Loucy (cell line): ENCODE data around the gene SYMPK.

Source experiments
- H2AFZ ChIP-seq: fragments of 200-600 bp; sonication (generic); 2 replicates; pipeline ENCODE4 v1.6.0; 2016; ENCODE audit warnings: antibody characterized with exemption, mild to moderate bottlenecking, low read length, moderate library complexity
- H3F3A ChIP-seq: fragments of 200-600 bp; 2 replicates; pipeline ENCODE4 v1.6.0; 2016; ENCODE audit warnings: antibody characterized with exemption, low read depth, mild to moderate bottlenecking
- H3K27me3 ChIP-seq: fragments of 200-600 bp; sonication (generic); 2 replicates; pipeline ENCODE4 v1.6.1; 2014; ENCODE audit warnings: low read length, mild to moderate bottlenecking; ENCODE audit not compliant: insufficient read depth, poor library complexity, severe bottlenecking
- H3K36me3 ChIP-seq: fragments of 200-600 bp; sonication (generic); 2 replicates; pipeline ENCODE4 v1.6.1; 2016; ENCODE audit warnings: low read length; ENCODE audit not compliant: insufficient read depth
- H3K4me1 ChIP-seq: fragments of 200-600 bp; sonication (generic); 2 replicates; pipeline ENCODE4 v1.5.1; 2014; ENCODE audit warnings: low read length, mild to moderate bottlenecking; ENCODE audit not compliant: insufficient read depth, poor library complexity, severe bottlenecking
- H3K4me2 ChIP-seq: fragments of 200-600 bp; sonication (generic); 2 replicates; pipeline ENCODE4 v1.6.0; 2014; ENCODE audit warnings: antibody characterized with exemption, low read length, low read depth, mild to moderate bottlenecking; ENCODE audit not compliant: poor library complexity, severe bottlenecking
- H3K4me3 ChIP-seq: fragments of 200-600 bp; sonication (generic); 2 replicates; pipeline ENCODE4 v1.5.1; 2014; ENCODE audit warnings: low read length, mild to moderate bottlenecking, mixed read lengths; ENCODE audit not compliant: poor library complexity, severe bottlenecking
- H3K79me2 ChIP-seq: fragments of 200-600 bp; sonication (generic); 2 replicates; pipeline ENCODE4 v1.6.1; 2014; ENCODE audit warnings: low read length; ENCODE audit not compliant: insufficient read depth
- H3K9ac ChIP-seq: fragments of 200-600 bp; sonication (generic); 2 replicates; pipeline ENCODE4 v1.6.0; 2014; ENCODE audit warnings: mild to moderate bottlenecking, low read depth, low read length, moderate library complexity; ENCODE audit not compliant: poor library complexity, severe bottlenecking
- H3K9me2 ChIP-seq: fragments of 200-600 bp; sonication (generic); replicated peaks from 2 replicates; pipeline ENCODE4 v1.6.1; 2016; ENCODE audit warnings: low read depth, low read length, mixed read lengths
- H3K9me3 ChIP-seq: fragments of 200-600 bp; sonication (generic); 2 replicates; pipeline ENCODE4 v1.6.1; 2014; ENCODE audit warnings: mild to moderate bottlenecking, antibody characterized with exemption, low read length, low read depth; ENCODE audit not compliant: insufficient read depth
- H4K20me1 ChIP-seq: fragments of 200-600 bp; sonication (generic); 2 replicates; pipeline ENCODE4 v1.6.0; 2014; ENCODE audit warnings: antibody characterized with exemption, low read length, mild to moderate bottlenecking; ENCODE audit not compliant: insufficient read depth, poor library complexity, severe bottlenecking
- CTCF ChIP-seq: fragments of 200-600 bp; sonication (generic); conservative IDR thresholded peaks from 2 replicates; pipeline ENCODE4 v1.5.1; 2014; ENCODE audit warnings: mild to moderate bottlenecking, antibody characterized with exemption, low read length
- EZH2phosphoT487 ChIP-seq: fragments of 200-600 bp; IDR thresholded peaks from 2 replicates; pipeline ENCODE4 v1.6.1; 2018; ENCODE audit warnings: antibody characterized with exemption, mild to moderate bottlenecking, moderate library complexity, borderline replicate concordance

Gene SYMPK

GRCh38 chr19:45794627-45795026 is 68.3 kb downstream of the SYMPK start:
- Histone ChIP-seq H4K20me1 (peaks cover 16% of the 10 kb centered on the region), H3K27me3 (no peaks in the 10 kb centered on the region), H3K4me1 (peaks cover 22% of the 10 kb centered on the region)

GRCh38 chr19:45793876-45794275 is 69.1 kb downstream of the SYMPK start:
- Histone ChIP-seq H3K4me2 (no peak overlapping the region), H3K4me3 (no peak overlapping the region), H3F3A (peaks cover 4% of the 10 kb centered on the region; the same call in 1 of the 2 replicates), H3K27me3 (no peaks in the 10 kb centered on the region), H3K79me2 (0 out of 2 replicates have a peak, but pooled peaks cover 4% of the 10 kb centered on the region), H3K9ac (no peak overlapping the region), H4K20me1 (peaks cover 23% of the 10 kb centered on the region), H3K9me2 (no peaks in the 10 kb centered on the region), H3K9me3 (no peaks in the 10 kb centered on the region), H3K4me1 (peaks cover 22% of the 10 kb centered on the region), H3K36me3 (peaks cover 5% of the 10 kb centered on the region; the same call in 1 of the 2 replicates), H2AFZ (no peak overlapping the region)
- TF ChIP-seq EZH2phosphoT487 = no peak

More at GRCh38 chr19:45794627-45795026, 68.3 kb downstream of the SYMPK start:
- no peak overlapping the region for H3K4me3 ChIP-seq
- H3F3A ChIP-seq = 0 out of 2 replicates have a peak, but pooled peaks cover 4% of the 10 kb centered on the region
- H3K4me2 ChIP-seq = no peak overlapping the region
- no peaks in the 10 kb centered on the region for H3K9me2 ChIP-seq
- H3K9ac ChIP-seq = no peak overlapping the region
- H2AFZ ChIP-seq = no peak overlapping the region
- no peaks in the 10 kb centered on the region for H3K36me3 ChIP-seq
- no peaks in the 10 kb centered on the region for H3K9me3 ChIP-seq
- TF ChIP-seq CTCF (no peak), EZH2phosphoT487 (no peak)
- 0 out of 2 replicates have a peak, but pooled peaks cover 4% of the 10 kb centered on the region for H3K79me2 ChIP-seq

GRCh38 chr19:45793178-45793564 is 69.8 kb downstream of the SYMPK start:
- H3K36me3 ChIP-seq = peaks cover 5% of the 10 kb centered on the region; the same call in 1 of the 2 replicates
- no peaks in the 10 kb centered on the region for H3K9me3 ChIP-seq
- H3K79me2 ChIP-seq = 0 out of 2 replicates have a peak, but pooled peaks cover 4% of the 10 kb centered on the region
- peaks cover 30% of the 10 kb centered on the region for H4K20me1 ChIP-seq
- H3K4me2 ChIP-seq = peak overlapping the region; percentile 50
- H3F3A ChIP-seq = peaks cover 4% of the 10 kb centered on the region; the same call in 1 of the 2 replicates
- peaks cover 22% of the 10 kb centered on the region for H3K4me1 ChIP-seq
- no peaks in the 10 kb centered on the region for H3K27me3 ChIP-seq
- peak overlapping the region; percentile 63 for H3K4me3 ChIP-seq
- TF ChIP-seq EZH2phosphoT487 = no peak
- TF ChIP-seq CTCF = no peak
- no peaks in the 10 kb centered on the region for H3K9me2 ChIP-seq
- H3K9ac ChIP-seq = no peak overlapping the region
- H2AFZ ChIP-seq = no peak overlapping the region
